Measurements from ENCODE around the gene ACYP2.
"Not testable (repeated sequence)": the region's sequence is repeated elsewhere in the genome, so short reads cannot be mapped to it uniquely, and the experiment has no call there.

ACYP2 gene

DNA sequence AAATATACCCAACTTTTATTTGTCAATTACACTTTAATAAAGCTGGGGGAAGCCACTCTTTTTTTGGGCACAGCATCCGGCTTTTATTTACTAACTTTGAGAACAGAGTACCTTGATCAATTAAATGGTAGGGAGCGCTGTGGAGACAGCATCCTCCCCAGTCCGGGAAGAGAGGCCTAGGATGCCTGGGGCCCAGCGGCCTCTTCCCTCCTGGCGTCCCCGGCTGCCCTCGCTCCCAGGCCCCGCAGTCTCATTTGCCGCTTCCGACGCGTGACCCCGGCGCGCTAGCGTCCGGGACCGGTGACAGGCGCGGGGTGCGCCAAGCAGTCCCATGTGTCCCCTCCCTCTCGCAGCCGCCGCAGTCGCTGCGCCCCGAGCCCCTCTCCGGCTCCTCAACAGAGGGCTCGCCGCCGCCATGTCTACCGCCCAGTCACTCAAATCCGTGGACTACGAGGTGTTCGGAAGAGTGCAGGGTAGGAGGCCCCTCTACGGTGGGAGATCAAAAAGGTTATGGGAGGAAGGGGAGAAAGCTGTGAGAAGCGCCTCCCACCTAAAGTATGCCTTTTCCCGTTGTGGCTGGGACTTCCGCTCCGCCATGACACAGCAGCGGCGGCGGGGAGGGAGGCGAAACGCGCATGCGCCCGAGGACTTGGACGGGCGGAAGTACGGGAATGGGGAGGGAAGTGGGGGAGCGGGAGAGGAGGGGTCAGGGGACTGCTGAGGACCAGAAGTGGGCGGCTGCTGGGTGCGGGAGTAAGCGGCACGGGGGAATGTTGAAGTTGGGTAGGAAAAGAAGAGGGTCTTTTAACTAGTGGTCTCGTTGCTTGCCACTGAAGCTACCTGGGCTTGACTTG is at the start of gene ACYP2:
TSS of gene ACYP2 (plus strand) at position 332 of the 854 bp plus-strand sequence.
- peak; percentile 93 for DNase-seq

DNA sequence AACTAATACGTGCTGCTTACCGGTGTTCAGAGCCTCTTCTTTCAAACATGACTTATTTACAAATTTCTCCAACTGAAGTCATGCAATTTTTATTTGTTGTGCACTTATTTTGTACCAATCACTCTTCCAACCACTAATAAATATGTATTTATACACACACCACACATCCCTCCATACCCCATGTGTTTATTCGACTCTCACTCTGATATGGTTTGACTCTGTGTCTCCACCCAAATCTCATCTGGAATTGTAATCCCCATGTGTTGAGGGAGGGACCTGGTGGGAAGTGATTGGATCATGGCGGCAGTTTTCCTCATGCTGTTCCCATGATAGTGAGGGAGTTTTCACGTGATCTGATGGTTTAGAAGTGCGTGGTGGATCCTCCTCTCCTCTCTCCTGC is 49.5 kb upstream of the ACYP2 start:
- no peak for DNase-seq

DNA sequence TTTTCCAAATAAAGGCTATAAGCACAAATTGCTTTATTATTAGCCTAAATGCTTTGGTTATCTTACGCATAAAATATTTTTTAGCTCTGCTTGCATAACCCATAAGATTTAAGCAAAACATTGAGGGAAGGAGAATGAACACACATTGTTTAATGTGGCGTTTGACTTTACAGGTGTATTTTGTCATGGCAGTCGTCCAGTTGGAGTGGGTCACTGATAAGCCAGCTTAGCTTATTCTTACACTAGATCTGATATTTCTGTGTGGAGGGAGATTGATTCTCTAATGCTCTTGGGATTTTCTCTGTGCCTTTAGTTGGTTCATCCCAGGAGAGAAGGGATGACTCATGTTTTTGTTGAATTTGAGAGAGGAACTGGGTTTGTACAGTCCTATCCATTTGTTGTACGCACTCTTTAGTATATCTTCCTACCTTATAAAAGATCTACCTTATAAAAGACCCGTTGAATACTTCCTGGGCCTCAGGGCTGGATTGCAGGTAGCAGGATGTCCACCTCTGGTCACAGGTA is 47.5 kb upstream of the ACYP2 start:
- DNase-seq, result no peak

DNA sequence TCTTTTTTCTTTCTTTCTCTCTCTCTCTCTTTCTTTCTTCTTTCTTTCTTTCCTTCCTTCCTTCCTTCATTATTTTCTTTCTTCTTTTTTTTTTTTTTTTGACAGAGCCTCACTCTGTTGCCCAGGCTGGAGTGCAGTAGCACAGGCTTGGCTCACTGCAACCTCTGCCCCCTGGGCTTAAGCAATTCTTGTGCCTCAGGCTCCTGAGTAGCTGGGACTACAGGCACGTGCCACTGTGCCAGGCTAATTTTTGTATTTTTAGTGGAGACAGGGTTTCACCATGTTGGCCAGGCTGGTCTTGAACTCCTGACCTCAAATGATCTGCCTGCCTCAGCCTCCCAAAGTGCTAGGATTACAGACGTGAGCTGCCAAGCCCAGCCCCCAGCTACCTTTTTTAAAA is 42.9 kb upstream of the ACYP2 start:
- DNase-seq, result not testable (repeated sequence)

DNA sequence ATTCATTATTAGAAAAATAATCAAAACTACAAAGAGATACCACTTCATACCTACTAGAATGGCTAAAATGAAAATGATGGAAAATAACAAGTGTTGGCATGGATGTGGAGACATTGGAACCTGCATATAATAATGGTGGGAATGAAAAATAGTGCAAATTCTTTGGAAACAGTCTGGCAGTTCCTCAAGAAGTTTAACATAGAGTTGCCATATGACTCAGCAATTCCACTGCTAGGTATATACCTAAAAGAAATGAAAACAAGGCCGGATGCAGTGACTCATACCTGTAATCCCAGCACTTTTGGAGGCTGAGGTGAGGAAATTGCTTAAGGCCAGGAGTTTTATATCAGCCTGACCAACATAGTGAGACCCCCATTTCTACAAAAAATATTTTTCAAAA is 41.6 kb upstream of the ACYP2 start:
- peak; percentile 7 for DNase-seq

DNA sequence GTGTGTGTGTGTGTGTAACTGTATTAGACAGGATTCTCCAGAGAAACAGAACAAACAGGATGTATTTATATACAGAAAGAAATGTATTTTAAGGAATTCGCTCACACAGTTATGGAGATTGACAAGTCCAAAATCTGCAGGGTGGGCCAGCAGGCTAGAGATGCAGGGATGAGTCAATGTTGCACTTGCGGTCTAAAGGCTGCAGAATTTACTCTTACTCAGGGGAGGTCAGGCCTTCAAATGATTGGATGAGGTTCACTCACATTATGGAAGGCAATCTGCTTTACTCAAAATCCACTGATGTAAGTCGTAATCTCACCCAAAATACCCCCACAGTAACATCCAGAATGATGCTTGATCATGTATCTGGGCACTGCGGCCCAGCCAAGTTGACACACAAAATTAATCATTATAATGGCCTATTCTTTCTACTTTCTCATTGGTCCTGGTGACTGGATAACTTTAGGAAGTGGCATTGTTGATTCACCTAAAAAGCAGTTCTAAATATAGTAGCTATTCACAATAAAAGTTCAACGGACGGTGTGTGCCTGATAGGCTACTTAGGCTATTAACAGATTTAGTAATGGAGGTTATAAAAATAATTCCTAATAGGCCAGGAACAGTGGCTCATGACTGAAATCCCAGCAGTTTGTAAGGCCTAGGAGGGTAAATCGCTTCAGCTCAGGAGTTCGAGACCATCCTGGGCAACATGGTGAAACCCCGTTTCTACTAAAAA is 40.6 kb upstream of the ACYP2 start:
- no peak for DNase-seq

DNA sequence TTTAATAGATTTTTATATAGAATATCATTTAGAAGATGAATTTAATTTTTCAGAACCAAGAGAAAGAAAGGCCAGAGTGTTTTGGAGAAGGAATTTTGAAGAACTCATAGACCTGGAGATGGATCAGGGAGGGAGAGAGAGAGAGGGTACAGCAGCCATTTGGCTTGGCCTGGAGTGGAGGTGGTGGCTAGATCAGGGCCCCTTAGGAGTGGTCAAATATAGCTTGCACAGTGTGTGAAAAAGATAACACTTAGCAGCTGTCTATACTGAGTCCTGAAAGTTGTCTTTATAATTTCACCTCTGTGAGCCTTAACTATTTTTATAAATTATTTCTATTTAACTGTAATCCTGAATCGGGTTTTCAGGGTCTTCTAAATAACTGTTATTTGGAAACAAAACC is 38.8 kb upstream of the ACYP2 start:
- DNase-seq, result no peak

DNA sequence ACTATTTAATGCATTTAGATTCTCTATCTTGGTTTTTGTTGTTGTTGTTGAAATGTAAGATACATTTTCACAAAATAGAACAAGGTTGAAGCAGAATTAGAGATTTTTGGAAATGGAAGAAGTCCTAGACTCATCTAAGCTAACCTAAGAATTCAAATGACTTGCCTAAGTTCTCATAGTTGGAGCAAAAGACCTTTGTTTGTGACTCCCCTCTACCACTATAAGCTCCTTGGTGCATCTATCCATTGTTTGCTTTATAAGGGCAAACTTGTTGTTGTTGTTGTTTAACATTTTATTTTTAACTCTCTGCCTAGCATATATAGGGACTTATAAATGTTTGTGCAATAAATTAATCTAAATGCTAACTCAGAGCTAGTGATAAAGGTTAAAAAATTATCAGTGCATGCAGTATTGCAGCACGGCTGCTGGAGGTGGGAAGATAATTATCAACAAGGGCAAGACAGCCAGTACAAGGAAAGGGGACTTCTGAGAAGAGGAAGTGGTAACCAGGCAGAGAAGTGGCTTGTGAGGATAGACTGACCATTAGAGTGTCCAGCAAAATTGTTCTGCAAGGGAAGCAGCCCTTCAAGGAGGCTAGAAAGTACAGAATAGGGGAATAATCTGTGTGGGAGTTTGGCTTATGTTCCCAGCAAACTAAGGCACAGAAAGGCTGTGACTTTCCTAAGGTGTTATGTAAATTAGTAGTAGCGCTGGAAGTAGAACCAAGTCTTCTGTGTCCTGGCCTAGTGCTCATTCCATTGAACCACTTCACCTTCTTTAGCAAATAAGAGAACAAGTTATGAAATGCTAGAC is 38.1 kb upstream of the ACYP2 start:
- no peak for DNase-seq

DNA sequence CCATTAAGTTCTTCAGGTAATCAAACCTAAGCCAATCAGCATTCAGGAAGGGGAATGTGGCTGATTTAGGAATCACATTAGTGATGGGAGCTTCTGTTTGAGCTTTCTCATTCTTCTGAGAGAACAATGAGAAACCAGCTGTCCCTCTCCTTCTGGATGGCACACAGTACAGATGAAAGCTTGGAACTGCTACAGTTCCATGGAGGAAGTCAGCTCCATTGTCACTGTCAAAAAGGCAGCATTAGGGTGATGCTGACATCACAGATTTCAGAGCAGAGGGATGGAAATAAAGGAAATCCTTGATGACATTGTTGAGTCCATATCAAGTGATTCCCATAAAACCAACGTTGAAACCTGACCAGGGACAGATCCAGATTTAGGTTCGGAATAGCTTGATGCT is 36.1 kb upstream of the ACYP2 start:
- no peak for DNase-seq

DNA sequence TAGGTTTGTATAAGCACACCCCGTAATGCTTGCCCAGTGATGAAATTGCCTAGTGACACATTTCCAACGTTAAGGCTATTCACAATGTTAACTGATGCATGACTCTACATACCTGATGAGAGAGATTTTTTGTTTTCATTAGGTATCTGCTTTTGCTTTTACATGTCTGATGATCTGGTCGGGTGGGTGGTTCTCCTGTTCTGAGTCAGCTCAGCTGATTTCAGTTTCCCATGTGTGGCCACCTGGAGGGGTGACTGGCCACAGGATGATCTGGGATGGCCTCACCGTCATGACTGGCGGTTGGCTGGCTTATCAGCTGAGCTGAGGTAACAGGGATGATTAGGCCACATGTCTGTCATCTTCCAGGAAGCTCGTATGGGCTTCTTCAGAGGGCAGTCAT is 33.8 kb upstream of the ACYP2 start:
- no peak for DNase-seq

DNA sequence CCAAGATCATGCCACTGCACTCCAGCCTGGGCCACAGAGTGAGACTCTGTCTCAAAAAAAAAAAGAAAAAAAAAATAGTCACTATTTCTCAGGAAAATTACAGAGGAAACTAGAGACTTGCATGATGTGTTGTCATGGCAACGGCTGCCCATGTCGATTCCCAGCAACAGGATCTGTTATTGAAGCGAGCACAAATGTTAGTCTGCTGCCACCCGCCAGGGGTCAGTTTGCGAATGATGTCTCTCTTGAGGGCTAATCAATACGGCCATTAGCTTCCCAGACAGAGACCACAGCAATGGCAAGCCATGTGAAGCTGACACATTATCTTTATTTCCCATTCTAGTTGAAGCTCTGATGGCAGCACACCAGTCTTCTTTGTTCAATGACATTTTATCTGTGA is 32.4 kb upstream of the ACYP2 start:
- no peak for DNase-seq

DNA sequence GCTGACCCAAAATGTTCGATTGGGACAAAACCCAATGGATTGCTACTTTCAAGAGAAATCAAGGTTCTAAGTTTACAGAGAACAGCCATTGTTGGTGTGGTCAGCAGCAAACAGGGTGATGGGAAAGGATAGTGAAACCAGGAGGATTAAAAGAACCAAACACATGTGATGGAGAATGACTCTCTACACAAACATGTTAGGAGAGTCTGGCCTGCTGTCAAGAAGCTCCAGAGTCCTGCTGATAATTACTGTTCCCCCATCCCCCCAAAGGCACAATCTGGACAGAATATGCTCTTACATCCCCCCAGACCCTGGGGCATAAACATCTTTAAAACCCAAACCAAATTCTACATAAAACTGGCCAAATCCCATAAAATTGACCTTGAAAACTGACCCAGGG is 32.0 kb upstream of the ACYP2 start:
- DNase-seq, result no peak

DNA sequence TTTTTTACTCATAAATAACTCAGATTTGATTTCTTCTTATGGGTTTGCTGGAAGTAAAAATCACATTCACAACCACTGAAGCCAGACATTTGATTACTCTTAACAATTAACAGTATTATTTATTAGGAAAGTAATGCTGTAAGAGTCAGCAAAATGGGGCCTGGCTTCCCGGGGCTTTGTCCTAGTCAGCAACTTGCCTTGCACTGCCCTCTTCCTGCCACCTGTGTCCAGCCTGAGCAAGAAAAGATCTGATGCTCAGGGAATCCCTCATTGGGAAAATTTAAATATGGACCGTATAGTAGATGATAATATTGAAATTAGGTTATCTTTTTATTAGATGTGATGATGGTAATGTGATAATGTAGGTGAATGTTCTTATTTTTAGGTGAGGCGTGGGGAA is 30.8 kb upstream of the ACYP2 start:
- DNase-seq, result peak; percentile 10

DNA sequence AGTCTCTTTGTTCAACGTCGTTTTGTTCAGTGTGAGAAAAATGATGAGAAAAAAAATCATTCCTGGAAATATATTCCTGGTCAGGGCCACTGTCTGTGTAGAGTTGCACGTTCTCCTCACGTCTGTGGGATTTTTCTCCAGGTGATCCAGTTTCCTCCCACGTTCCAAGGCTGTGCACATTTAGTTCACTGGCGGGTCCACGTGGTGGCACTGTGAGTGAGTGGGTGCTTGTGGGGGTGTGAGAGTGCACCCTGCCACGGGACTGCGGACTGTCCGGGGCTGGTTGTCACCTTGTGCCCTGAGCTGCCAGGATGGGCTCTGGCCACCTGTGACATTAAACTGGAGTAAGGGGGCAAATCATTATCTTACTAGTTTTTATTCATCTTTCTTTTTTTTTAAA is 30.3 kb upstream of the ACYP2 start:
- DNase-seq, result no peak

DNA sequence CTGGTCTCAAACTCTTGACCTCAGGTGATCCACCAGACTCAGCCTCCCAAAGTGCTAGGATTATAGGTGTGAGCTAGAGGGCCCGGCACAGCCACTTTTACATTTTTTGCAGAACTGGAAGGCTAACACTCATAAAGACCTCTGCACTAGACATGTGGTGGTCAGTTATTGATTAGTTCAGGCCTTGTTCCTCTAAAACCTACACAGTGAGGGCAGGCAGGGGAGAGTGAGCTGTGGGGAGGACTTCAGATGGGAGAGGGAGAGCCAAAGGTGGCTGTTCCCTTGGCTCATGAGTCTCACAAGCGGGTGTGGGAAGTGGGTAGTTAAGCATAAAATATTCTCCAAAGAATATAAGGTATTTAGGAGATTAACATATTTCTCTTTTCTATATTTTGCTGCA is 29.3 kb upstream of the ACYP2 start:
- no peak for DNase-seq

DNA sequence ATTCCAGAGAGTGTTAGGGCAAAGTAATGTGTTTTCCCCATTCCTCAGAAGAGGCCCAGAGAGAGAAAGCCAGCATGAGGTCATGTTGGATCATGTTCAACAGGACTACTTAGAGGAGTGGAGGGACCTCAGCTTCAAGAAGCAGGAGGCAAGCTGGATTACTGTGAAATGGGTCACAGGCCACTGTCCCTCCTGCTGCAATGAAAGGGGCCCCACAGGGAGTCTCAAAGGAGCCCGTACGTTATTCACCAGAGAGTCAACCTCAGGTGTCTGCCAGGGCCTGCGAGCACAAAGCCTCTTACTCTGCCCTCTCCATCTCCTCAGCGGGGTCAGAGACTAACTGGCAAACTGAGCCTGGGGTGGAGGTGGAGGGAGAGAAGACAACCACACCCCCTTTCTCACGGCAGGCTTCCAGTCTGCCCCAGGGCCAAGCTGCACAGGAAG is 27.2 kb upstream of the ACYP2 start:
- DNase-seq, result no peak

DNA sequence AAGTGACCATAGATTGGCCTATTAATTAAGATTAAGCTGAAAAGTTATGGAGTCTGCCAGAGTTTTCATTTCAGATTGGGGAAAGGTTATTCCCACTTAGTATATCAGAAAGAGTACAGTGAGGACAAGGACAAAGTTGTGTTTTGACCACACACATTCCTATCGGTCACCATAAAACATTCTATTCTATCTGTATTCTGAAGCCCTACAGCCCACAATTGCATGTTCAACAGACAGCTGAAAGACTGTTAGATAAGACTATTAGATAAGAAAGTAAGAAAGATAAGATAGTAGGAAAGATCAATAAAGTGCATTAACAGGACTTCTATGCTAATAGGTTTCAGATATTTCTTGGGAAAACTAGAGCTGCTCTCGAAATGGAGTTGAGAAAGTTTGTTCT is 26.7 kb upstream of the ACYP2 start:
- DNase-seq, result no peak

DNA sequence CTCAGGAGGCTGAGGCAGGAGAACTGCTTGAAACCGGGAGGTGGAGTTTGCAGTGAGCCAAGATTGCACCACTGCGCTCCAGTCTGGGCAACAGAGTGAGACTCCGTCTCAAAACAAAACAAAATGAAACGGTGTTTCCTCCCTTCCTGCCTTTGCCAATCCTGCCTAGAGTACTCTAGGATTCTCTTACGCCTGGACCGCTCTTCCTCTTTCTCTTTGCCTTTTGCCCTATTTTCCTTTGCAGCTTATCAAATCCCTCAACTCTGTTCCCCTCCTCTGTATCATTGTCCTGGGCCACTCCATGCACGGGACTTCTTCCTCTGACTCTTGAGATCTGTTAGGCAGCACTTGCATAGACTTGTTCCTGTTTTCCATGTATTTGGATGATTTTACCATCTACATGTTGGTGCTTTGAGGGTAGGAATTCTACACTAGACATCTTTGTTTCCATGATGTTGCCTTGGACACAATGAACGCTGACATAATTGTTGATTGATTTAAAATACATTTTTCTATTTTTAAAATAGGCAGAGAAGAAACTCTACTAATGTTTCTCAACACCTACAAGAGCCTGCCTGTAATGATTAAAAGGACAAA is 24.8 kb upstream of the ACYP2 start:
- no peak for DNase-seq

DNA sequence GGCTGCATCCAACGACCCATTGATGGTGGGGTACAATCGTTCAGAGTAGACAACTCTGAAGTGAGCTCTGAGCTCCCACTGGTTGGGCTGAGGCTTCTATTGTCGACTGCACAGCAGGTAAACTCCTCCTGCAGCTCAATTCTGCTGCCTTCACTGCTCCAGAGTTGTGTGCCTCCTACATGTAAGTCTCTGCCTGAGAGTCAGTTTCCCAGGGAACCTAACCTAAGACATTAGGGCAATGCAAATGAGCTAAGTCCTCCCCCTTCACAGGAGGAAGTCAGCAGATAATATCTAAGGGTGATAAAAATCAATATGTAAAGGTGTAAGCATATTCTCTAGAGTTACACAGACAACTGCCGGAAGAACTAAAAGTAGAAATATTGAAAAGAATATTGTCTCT is 22.5 kb upstream of the ACYP2 start:
- peak; percentile 23 for DNase-seq

DNA sequence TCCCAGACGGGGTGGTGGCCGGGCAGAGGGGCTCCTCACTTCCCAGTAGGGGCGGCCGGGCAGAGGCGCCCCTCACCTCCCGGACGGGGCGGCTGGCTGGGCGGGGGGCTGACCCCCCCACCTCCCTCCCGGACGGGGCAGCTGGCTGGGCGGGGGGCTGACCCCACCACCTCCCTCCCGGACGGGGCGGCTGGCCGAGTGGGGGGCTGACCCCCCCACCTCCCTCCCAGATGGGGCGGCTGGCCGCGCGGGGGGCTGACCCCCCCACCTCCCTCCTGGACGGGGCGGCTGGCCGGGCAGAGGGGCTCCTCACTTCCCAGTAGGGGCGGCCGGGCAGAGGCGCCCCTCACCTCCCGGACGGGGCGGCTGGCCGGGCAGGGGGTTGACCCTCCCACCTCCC is 20.0 kb upstream of the ACYP2 start:
- not testable (repeated sequence) for DNase-seq

DNA sequence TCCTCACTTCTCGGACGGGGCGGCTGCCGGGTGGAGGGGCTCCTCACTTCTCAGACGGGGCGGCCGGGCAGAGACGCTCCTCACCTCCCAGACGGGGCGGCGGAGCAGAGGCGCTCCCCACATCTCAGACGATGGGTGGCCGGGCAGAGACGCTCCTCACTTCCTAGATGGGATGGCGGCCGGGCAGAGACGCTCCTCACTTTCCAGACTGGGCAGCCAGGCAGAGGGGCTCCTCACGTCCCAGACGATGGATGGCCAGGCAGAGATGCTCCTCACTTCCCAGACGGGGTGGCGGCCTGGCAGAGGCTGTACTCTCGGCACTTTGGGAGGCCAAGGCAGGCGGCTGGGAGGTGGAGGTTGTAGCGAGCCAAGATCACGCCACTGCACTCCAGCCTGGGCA is 19.3 kb upstream of the ACYP2 start:
- not testable (repeated sequence) for DNase-seq

DNA sequence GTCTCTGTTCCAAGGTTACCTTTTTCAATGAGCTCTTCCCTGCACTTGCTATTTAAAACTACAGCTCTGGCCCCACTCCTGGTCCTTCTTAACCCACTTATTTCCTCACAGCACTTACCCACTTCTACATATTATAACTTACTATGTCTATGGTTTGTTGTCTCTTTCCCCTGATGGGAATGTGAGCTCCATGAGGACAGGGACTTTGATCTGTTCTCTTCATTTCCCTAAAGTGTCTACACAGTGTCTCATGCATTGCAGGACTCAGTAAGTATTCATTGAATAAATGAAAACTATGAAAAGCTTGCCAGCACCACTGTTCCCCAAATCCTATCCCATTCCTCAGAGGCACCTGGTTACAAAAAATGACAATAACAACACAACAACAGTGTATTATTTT is 18.3 kb upstream of the ACYP2 start:
- no peak for DNase-seq

DNA sequence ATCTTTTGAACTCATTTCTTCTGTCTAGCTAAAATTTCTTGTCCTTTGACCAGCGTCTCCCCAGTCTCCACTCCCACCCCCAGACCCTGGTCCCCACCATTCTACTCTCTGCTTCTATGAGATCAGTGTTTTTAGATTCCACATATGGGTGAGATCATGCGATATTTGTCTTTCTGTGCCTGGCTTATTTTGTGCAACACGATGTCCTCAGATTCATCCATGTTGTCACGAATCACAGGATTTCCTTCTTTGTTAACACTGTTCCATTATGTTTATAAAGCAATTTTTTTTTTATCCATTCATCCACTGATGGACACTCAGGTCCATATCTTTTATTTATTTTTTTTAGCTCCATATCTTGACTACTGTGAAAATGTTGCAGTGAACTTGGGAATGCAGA is 16.0 kb upstream of the ACYP2 start:
- DNase-seq, result no peak
